T-helper 17 cell (primary cell): ENCODE results near the gene UCMA. TPM values are rescaled to one million over a fixed set of nuclear protein-coding genes. Genes with fewer than 3 reads are reported as not detected.

ENCODE experiments used
- ATAC-seq: fragments of 150-1000 bp; cut with Tn5 transposase; 2 replicates; pipeline ENCODE4 v1.10.0; 2021; ENCODE audit warnings: mild to moderate bottlenecking, moderate library complexity
- DNase-seq, 3 donors: peaks; one replicate each; pipeline versions ENCODE4 v3.0.0 to v3.0.0-alpha.2; 2020 to 2021
- H3K9me3 ChIP-seq: one replicate; pipeline ENCODE4 v1.7.0; 2013; ENCODE audit warnings: low read length, mild to moderate bottlenecking; ENCODE audit not compliant: control insufficient read depth, poor library complexity, severe bottlenecking
- H3K27ac Mint-ChIP-seq: one replicate; pipeline ENCODE4 v1.8.0; 2022; ENCODE audit warnings: mild to moderate bottlenecking, moderate library complexity, mixed read lengths
- H3K27me3 Mint-ChIP-seq: one replicate; pipeline ENCODE4 v1.8.0; 2022; ENCODE audit warnings: mixed read lengths
- H3K36me3 Mint-ChIP-seq: one replicate; pipeline ENCODE4 v1.8.0; 2022; ENCODE audit warnings: low read depth, mixed read lengths
- H3K4me1 Mint-ChIP-seq: one replicate; pipeline ENCODE4 v1.8.0; 2022; ENCODE audit warnings: mild to moderate bottlenecking, mixed read lengths
- H3K4me3 Mint-ChIP-seq: one replicate; pipeline ENCODE4 v1.8.0; 2022; ENCODE audit warnings: mild to moderate bottlenecking, moderate library complexity, mixed read lengths
- total RNA-seq, 4 donors: library from RNA in 2 of 4; stranded (reverse) in 2 of 4; gene quantifications; one replicate each; pipeline ENCODE4 v1.2.3 and lab custom pipeline; 2022 to 2026

Gene UCMA
- total RNA-seq, 2 donors from 2014 or later: not detected

DNA sequence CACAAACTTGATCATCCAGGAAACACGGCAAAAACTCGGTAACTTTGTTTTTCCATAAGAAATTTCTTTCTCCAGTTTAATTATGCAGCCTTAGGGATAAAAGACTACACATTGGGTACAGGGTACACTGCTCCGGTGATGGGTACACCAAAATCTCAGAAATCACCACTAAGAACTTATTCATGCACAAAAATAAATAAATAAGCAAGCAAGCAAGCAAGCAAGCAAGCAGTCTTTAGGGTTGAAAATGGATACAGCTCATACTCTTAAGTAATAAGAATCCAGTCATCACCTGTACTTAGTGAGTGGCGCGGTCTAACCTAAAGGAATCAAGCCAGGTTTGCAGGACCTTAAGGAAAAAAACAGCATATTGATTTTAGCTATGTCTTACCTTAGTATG is 42.8 kb downstream of the UCMA start:
- H3K4me3 Mint-ChIP-seq: no peak overlapping the region
- no peaks in the 10 kb centered on the region for H3K27me3 Mint-ChIP-seq
- no peaks in the 10 kb centered on the region for H3K9me3 ChIP-seq
- H3K27ac Mint-ChIP-seq: no peak overlapping the region
- H3K4me1 Mint-ChIP-seq: no peaks in the 10 kb centered on the region
- H3K36me3 Mint-ChIP-seq: no peaks in the 10 kb centered on the region
- DNase-seq: no peak
- no peak for ATAC-seq

DNA sequence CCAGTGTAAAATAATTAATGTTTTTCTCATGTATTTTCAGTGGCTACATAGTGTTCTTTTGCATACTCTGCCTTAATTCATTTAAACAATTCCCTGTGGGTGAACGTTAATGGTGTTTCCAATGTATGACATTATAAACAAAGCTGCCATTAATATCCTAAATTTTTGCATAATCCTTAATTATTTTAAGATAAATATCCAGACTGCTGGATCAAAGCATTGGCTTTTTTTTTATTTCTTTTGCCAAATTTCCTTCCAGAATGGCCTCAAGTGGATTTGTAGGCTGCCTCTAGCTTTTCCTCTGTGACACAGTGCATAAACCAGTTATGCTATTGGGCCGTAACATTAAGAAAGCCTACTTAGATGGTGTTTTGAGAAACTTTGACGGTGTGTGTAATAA is 43.4 kb downstream of the UCMA start:
- DNase-seq (no peak), ATAC-seq (no peak)
- Mint-ChIP-seq H3K27ac (no peak overlapping the region), H3K27me3 (no peaks in the 10 kb centered on the region), H3K4me1 (no peaks in the 10 kb centered on the region), H3K36me3 (no peaks in the 10 kb centered on the region), H3K4me3 (no peak overlapping the region)
- H3K9me3 ChIP-seq: no peaks in the 10 kb centered on the region

DNA sequence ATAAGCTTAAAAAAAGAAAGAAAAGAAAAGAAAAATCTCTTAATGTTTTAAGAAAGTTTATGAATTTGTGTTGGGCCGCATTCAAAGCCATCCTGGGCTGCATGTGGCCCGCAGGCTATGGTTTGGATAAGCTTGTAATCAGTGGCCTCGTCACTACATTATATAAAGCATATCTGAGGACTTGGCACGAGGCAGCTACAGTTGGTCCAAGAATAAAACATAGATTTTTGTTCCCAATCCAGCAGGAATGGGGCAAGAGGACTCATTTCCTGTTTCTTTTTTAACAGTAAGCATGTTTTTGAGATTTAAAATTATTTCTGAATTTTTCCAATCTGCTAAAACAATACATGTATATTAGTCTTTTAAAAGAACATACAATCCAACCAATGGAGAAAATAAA is 44.2 kb downstream of the UCMA start:
- Mint-ChIP-seq H3K27ac (no peak overlapping the region), H3K27me3 (no peaks in the 10 kb centered on the region), H3K4me1 (no peaks in the 10 kb centered on the region), H3K36me3 (no peaks in the 10 kb centered on the region), H3K4me3 (no peak overlapping the region)
- DNase-seq (no peak), ATAC-seq (no peak)
- H3K9me3 ChIP-seq: no peaks in the 10 kb centered on the region

DNA sequence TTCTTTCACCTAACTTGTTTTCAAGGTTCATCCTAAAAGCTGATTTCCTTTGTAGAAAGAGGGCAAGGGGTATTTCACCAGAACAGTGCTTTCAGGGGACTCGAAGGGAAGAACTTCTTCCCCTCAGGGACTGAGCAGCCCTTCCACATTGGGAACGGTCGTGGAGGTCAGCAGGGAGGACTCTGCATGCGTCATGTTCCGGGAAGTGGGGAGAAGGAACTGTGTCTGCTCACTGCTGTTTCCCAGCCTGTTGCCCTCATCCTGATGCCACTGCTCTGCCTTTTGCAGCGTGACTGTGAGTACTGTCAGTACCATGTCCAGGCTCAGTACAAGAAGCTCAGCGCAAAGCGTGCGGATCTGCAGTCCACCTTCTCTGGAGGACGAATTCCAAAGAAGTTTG is 45.6 kb downstream of the UCMA start:
- no peaks in the 10 kb centered on the region for H3K36me3 Mint-ChIP-seq
- H3K4me3 Mint-ChIP-seq: no peak overlapping the region
- no peak for ATAC-seq
- H3K9me3 ChIP-seq: no peaks in the 10 kb centered on the region
- H3K27me3 Mint-ChIP-seq: no peaks in the 10 kb centered on the region
- H3K4me1 Mint-ChIP-seq: no peaks in the 10 kb centered on the region
- DNase-seq: no peak
- no peak overlapping the region for H3K27ac Mint-ChIP-seq

DNA sequence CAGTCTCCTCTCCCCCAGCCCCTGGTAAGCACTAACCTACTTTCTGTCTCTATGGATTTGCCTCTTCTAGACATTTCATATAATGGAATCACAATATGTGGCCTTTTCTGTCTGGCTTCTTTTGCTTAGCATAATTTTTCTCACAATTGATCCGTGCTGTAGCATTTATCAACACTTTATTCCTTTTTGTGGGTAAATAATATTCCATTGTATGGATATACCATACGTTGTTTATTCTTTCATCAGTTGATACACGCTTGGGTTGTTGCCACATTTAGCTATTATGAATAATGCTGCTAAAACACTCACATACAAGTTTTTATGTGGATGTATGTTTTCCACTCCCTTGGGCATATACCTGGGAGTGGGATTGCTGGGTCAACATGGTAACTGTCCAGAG is 47.0 kb downstream of the UCMA start:
- Mint-ChIP-seq H3K27ac (no peak overlapping the region), H3K4me1 (no peaks in the 10 kb centered on the region), H3K36me3 (no peaks in the 10 kb centered on the region), H3K27me3 (no peaks in the 10 kb centered on the region), H3K4me3 (no peak overlapping the region)
- DNase-seq (no peak), ATAC-seq (no peak)
- no peaks in the 10 kb centered on the region for H3K9me3 ChIP-seq

DNA sequence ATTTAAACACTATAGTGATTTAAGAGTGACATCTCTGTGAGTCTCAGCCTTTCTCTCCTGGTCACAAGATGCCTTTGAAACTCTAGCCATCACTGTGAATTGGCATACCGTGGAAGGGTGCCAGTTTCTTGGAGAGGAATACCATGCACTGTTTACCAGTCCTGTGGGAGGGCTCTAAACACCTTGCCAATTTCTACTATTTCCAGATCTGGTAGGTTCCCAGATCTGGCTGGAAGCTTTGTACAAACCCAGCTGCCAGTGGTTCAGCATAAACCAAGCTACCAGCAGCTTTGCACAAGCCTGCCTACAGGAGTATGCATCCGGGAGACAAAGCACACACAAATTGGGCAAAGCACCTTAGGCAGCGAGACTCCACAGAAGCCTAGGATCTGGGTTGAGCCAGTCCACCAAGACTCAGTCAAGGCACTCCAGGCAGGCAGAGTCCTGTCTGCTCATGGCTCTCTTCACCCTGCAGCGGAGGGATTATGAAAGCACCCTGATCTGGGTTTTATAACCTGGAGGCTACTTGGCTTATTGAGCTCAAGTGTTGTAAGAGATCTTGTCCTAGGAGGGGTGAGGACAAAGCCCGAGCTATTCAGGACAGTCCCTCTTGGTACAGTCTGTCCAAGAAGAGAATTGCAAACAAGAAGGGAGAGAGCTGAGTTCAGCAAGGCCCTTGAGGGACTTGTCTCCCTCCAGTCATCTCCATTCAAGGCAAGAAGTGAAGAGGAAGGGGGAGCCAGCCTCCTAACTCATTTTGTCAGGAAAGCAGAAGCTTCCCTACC is 49.3 kb downstream of the UCMA start:
- no peaks in the 10 kb centered on the region for H3K27me3 Mint-ChIP-seq
- DNase-seq (no peak), ATAC-seq (no peak)
- H3K36me3 Mint-ChIP-seq: no peaks in the 10 kb centered on the region
- no peak overlapping the region for H3K27ac Mint-ChIP-seq
- no peaks in the 10 kb centered on the region for H3K9me3 ChIP-seq
- peaks cover 2% of the 10 kb centered on the region for H3K4me1 Mint-ChIP-seq
- H3K4me3 Mint-ChIP-seq: no peak overlapping the region

DNA sequence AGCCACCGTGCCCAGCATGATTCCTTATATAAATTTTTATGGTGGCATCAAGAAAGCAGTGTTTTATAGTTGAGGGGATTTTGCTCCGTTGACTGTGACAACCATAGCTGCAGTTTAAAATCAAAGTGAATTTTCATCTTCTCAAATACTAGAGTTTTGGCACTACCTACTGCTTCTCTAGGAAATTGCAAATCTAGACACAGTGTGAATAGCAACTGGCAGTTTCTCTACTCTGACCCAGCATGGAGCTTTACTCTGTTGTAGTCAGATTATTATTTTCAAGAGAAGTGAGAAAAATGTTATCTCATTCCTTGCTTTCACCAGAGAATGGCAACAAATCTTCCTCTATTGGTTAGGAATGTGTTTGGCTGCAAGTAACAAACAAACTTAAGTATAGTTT is 49.9 kb downstream of the UCMA start:
- H3K9me3 ChIP-seq: no peaks in the 10 kb centered on the region
- no peaks in the 10 kb centered on the region for H3K36me3 Mint-ChIP-seq
- DNase-seq (no peak), ATAC-seq (no peak)
- no peak overlapping the region for H3K27ac Mint-ChIP-seq
- peaks cover 2% of the 10 kb centered on the region for H3K4me1 Mint-ChIP-seq
- H3K4me3 Mint-ChIP-seq: no peak overlapping the region
- no peaks in the 10 kb centered on the region for H3K27me3 Mint-ChIP-seq

DNA sequence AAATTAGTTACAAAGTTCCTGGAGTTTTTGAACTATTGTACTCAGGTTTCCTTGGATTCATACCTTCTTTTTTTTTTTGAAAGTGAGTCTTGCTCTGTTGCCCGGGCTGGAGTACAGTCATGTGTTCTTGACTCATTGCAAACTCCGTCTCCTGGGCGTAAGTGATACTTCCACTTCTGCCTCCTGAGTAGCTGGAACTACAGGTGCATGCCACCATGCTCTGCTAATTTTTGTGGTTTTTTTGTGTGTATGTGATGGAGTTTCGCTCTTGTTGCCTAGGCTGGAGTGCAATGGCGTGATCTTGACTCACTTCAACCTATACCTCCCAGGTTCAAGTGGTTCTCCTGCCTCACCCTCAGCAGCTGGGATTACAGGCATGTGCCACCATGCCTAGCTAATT is 50.5 kb downstream of the UCMA start:
- Mint-ChIP-seq H3K4me1 (peaks cover 2% of the 10 kb centered on the region), H3K27me3 (no peaks in the 10 kb centered on the region), H3K4me3 (no peak overlapping the region), H3K27ac (no peak overlapping the region), H3K36me3 (no peaks in the 10 kb centered on the region)
- no peaks in the 10 kb centered on the region for H3K9me3 ChIP-seq
- ATAC-seq (no peak), DNase-seq (no peak)

DNA sequence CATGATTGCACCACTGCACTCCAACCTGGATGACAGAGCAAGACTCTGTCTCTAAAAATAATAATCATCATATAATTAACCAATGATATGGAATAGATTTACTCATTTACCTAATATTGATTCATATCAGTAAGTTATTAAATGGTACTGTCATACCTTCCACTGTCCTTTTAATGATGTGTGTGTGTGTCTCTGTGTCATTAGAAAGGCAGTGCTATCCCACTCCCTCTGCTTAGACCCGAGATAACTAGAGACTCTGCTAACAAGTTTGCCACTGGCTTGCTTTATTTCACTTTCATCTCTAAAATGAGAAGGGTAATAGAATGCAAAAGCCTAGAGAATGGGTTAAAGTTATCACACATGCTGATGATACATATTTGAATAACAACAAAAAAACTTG is 51.8 kb downstream of the UCMA start:
- Mint-ChIP-seq H3K36me3 (no peaks in the 10 kb centered on the region), H3K27me3 (no peaks in the 10 kb centered on the region), H3K27ac (no peak overlapping the region), H3K4me1 (peaks cover 2% of the 10 kb centered on the region), H3K4me3 (no peak overlapping the region)
- DNase-seq: no peak
- no peak for ATAC-seq
- H3K9me3 ChIP-seq: no peaks in the 10 kb centered on the region

DNA sequence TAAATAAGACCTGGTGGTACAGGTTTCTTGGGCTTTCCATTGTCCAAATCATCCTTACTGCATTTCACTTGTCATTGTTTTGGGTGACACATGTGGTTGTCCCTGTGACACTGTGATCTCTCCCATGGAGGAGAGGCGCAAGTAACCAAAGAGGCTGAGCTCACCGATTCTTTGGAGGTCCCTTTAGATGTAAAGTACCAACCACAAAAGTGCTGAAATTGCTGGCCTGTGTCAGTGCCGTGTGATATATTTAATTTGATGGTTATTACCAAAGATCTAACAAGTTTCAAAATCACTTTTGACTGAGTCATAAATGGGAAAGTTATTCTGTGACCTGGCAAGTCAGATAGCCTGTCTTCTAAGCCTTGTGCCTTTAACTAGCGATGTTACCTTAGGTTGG is 53.4 kb downstream of the UCMA start:
- no peaks in the 10 kb centered on the region for H3K36me3 Mint-ChIP-seq
- no peaks in the 10 kb centered on the region for H3K27me3 Mint-ChIP-seq
- H3K9me3 ChIP-seq: no peaks in the 10 kb centered on the region
- no peak overlapping the region for H3K4me3 Mint-ChIP-seq
- H3K27ac Mint-ChIP-seq: no peak overlapping the region
- ATAC-seq (no peak), DNase-seq (no peak)
- peaks cover 2% of the 10 kb centered on the region for H3K4me1 Mint-ChIP-seq

DNA sequence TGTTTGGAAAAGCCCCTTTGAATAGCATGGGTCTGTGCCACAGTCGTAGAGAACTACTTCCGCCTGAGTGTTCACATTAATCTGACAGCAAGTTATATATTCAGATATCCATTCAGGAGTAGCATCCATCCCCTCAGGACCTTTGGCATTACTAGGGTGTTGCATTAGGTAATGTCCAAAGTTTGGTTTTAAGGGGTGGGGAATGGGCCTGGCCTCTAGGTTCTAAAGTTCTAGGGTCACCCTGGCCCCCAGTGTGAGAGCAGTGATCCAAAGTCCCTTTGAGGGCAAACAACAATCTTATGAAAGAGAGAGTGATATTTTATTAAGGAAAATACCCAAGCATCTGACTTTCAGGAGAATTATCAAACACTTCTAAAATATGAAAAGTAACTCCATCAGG is 60.6 kb downstream of the UCMA start:
- no peaks in the 10 kb centered on the region for H3K36me3 Mint-ChIP-seq

More for the DNA sequence above, 60.6 kb downstream of the UCMA start:
- no peak for ATAC-seq
- no peak for DNase-seq
- Mint-ChIP-seq H3K4me3 (no peak overlapping the region), H3K27ac (no peak overlapping the region), H3K27me3 (no peaks in the 10 kb centered on the region), H3K4me1 (no peaks in the 10 kb centered on the region)
- no peaks in the 10 kb centered on the region for H3K9me3 ChIP-seq

Other genes with a start within 250 kb of the UCMA start
- under 1 TPM in 1 of 2 donors, not detected in 1; 0.99 TPM for gene CCDC3, start 232.7 kb downstream of the UCMA start, total RNA-seq
- gene OPTN, start 134.2 kb downstream of the UCMA start, total RNA-seq: 100 to 1,000 TPM; 158 to 160 TPM
- gene MCM10, start 72.8 kb downstream of the UCMA start, total RNA-seq: under 1 TPM; 0.34 to 0.47 TPM
- 10 to 100 TPM; 10.9 to 14.6 TPM for gene PHYH, start 65.7 kb upstream of the UCMA start, total RNA-seq
- 10 to 100 TPM; 18.9 to 20.2 TPM for gene SEPHS1, start 113.9 kb upstream of the UCMA start, total RNA-seq